Testis (tissue), 3 donors: ENCODE results near the gene TOMT. TPM values are rescaled to one million over a fixed set of nuclear protein-coding genes. Genes with fewer than 3 reads are reported as not detected.
"Not testable (repeated sequence)": the region's sequence is repeated elsewhere in the genome, so short reads cannot be mapped to it uniquely, and the experiment has no call there.

ENCODE experiments used
- DNase-seq: peaks from one replicate; pipeline ENCODE4 v3.0.0-alpha.2; 2019
- H3K27ac ChIP-seq, 2 donors: fragments of 200-600 bp; sonication (generic); one replicate each; pipeline ENCODE4 v1.5.1; 2019
- H3K27me3 ChIP-seq: fragments of 200-600 bp; sonication (generic); one replicate; pipeline ENCODE4 v1.5.1; 2019
- H3K36me3 ChIP-seq: fragments of 200-600 bp; sonication (generic); one replicate; pipeline ENCODE4 v1.5.1; 2017; ENCODE audit warnings: low read depth; ENCODE audit errors: missing control alignments
- H3K4me1 ChIP-seq: fragments of 200-600 bp; sonication (generic); one replicate; pipeline ENCODE4 v1.5.1; 2019
- H3K4me3 ChIP-seq, 2 donors: fragments of 200-600 bp; sonication (generic); one replicate each; pipeline ENCODE4 v1.5.1; 2017 to 2019
- H3K9me3 ChIP-seq: fragments of 200-600 bp; sonication (generic); one replicate; pipeline ENCODE4 v1.5.1; 2017
- POLR2A ChIP-seq: fragments of 450-650 bp; IDR thresholded peaks from one replicate; pipeline ENCODE4 v1.6.1; 2017; ENCODE audit warnings: antibody characterized with exemption, mild to moderate bottlenecking, moderate library complexity
- whole genome bisulfite sequencing, 2 donors: methylation state at CpG; one replicate each; pipeline ENCODE4 v1.1.5; 2018; 5-methylcytosine and 5-hydroxymethylcytosine counted together
- intact Hi-C: fragments of 100-400 bp; cut with DNase I; formaldehyde crosslinking; loops from one replicate; pipeline ENCODE4 v1.15.1; 2023; ENCODE audit warnings: low total_unique reads
- microRNA-seq, 2 donors: library from miRNA; unstranded; fragments of <30 nt; microRNA quantifications; one replicate each; pipeline ENCODE4, GENCODE V29; 2016; ENCODE audit warnings: borderline number of aligned reads in 2 of 2, borderline replicate concordance in 1 of 2
- polyA plus RNA-seq: library from polyadenylated mRNA; stranded (reverse); fragments of 350-450 nt; fragmentation: Illumina TruSeq; extraction: RNeasy Lipid Tissue Mini Kit (QIAGEN cat#74804); gene quantifications from one replicate; pipeline ENCODE4 v1.2.3, GENCODE V29; 2014; ENCODE audit warnings: low read depth, low replicate concordance; ENCODE audit not compliant: insufficient read depth
- small RNA-seq, 2 donors: library from RNA; depleted of rRNA; stranded (forward); fragments of <200 nt; gene quantifications; one replicate each; pipeline ENCODE3, GENCODE V24; 2016
- total RNA-seq, 2 donors: library from RNA; depleted of rRNA; stranded (reverse); fragments of >200 nt; gene quantifications; one replicate each; pipeline ENCODE4 v1.2.3, GENCODE V29; 2016
- TF ChIP-seq, protein P1 (sequence below), 3 experiments: fragments of 450-650 bp in 2 of 3; fragments of 200-600 bp in 1 of 3; sonication (generic) in 1 of 3; IDR thresholded peaks; one replicate each; pipeline ENCODE4 v1.5.1; 2016 to 2019; ENCODE audit warnings: antibody characterized with exemption in 3 of 3, mild to moderate bottlenecking in 2 of 3, moderate library complexity in 1 of 3

The TOMT gene
- total and polyA plus RNA-seq, 3 donors from 2014 or later, result 0.43 TPM; not detected in 2

DNA sequence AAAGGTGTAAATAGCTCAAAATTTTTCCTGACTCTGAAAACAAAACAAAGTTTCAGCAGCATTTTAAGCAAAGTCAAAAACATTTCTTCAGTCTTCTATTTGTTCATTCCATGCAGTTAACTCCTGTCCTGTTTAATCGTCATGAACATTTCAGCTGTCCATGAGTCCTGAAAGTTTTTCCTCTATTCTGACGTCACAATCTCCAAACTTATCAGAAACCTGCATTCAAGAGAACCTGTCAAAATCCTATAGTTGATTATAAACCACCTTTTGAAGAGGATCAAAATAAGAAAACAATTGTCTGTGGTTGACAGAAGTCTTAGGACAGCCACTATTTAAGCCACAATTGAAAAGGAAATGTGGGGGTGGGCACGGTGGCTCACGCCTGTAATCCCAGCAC lies 45.2 kb downstream of the TOMT start:
- no peak for DNase-seq
- Histone ChIP-seq H3K27ac (no peak overlapping the region), H3K4me1 (no peaks in the 10 kb centered on the region), H3K9me3 (no peaks in the 10 kb centered on the region), H3K4me3 (no peak overlapping the region), H3K36me3 (no peaks in the 10 kb centered on the region), H3K27me3 (no peaks in the 10 kb centered on the region)
- 82 to 84% methylated on average over 4 of the region's 4 CpGs for WGBS, 2 donors
- TF ChIP-seq POLR2A, result no peak
- intact Hi-C loops, result no loop called here

DNA sequence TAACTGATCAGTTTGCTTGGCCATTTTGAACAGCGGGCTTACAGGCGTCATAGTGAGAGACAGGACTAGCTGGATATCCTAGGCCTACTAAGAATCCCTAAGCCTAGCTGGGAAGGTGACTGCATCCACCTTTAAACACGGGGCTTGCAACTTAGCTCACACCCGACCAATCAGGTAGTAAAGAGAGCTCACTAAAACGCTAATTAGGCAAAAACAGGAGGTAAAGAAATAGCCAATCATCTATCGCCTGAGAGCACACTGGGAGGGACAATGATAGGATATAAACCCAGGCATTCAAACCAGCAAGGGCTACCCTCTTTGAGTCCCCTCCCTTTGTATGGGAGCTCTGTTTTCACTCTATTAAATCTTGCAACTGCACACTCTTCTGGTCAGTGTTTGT lies 48.1 kb downstream of the TOMT start:
- DNase-seq, H3K27me3 ChIP-seq, intact Hi-C loops, H3K36me3 ChIP-seq, H3K9me3 ChIP-seq, H3K27ac ChIP-seq, H3K4me3 ChIP-seq, H3K4me1 ChIP-seq: not testable (repeated sequence)
- 69 to 83% methylated on average over 6 of the region's 6 CpGs for WGBS, 2 donors

DNA sequence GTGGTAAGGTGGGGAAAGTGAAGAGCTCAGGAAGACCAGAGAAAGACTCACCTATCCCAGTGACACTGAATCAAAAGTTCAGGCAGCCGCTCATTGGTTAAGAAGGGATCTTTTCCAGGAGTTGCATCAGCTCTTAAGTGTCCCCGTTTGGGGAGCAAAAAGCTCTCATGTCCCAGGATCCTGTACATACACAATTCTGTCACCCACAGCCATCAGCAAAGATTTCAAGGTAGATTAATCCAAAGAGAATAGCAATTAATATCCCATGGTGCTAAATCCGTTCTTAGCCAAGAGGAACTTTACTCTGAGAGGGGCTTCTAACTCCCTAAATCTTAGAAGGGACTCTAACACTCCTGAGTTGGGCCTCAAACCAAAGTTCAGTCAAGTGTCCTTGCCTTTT lies 49.1 kb downstream of the TOMT start:
- no peak overlapping the region for H3K27ac ChIP-seq
- H3K4me3 ChIP-seq, result no peak overlapping the region
- H3K9me3 ChIP-seq, result no peaks in the 10 kb centered on the region
- no peak for DNase-seq
- WGBS, 2 donors, result 88 to 91% methylated on average over 3 of the region's 3 CpGs
- H3K27me3 ChIP-seq, result no peaks in the 10 kb centered on the region
- no peaks in the 10 kb centered on the region for H3K36me3 ChIP-seq
- no peaks in the 10 kb centered on the region for H3K4me1 ChIP-seq
- TF ChIP-seq, protein P1, sequence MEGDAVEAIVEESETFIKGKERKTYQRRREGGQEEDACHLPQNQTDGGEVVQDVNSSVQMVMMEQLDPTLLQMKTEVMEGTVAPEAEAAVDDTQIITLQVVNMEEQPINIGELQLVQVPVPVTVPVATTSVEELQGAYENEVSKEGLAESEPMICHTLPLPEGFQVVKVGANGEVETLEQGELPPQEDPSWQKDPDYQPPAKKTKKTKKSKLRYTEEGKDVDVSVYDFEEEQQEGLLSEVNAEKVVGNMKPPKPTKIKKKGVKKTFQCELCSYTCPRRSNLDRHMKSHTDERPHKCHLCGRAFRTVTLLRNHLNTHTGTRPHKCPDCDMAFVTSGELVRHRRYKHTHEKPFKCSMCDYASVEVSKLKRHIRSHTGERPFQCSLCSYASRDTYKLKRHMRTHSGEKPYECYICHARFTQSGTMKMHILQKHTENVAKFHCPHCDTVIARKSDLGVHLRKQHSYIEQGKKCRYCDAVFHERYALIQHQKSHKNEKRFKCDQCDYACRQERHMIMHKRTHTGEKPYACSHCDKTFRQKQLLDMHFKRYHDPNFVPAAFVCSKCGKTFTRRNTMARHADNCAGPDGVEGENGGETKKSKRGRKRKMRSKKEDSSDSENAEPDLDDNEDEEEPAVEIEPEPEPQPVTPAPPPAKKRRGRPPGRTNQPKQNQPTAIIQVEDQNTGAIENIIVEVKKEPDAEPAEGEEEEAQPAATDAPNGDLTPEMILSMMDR (IDR thresholded peaks at IDR 0.05), result no peak
- TF ChIP-seq POLR2A, result no peak
- intact Hi-C loops, result no loop called here

DNA sequence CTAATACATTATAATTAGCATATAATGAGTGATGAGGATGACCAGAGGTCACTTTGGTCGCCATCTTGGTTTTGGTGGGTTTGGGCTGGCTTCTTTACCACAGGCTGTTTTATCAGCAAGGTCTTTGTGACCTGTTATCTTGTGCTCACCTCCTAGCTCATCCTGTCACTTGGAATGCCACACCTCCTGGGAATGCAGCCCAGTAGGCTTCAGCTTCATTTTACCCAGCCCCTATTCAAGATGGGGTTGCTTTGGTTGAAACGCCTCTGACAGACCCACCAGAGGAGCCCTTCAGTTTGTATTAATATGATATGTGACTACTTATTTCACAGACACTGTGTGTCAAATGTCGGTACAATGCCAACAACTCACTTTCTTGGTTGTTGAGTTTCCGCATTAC lies 50.0 kb downstream of the TOMT start:
- 90 to 95% methylated on average over 4 of the region's 4 CpGs for WGBS, 2 donors
- TF ChIP-seq POLR2A, result no peak
- TF ChIP-seq, protein P1 (IDR thresholded peaks at IDR 0.05), result no peak
- Histone ChIP-seq H3K4me3 (no peak overlapping the region), H3K27ac (no peak overlapping the region), H3K9me3 (no peaks in the 10 kb centered on the region), H3K4me1 (no peaks in the 10 kb centered on the region), H3K36me3 (no peaks in the 10 kb centered on the region), H3K27me3 (no peaks in the 10 kb centered on the region)
- DNase-seq, result no peak
- intact Hi-C loops, result no loop called here

DNA sequence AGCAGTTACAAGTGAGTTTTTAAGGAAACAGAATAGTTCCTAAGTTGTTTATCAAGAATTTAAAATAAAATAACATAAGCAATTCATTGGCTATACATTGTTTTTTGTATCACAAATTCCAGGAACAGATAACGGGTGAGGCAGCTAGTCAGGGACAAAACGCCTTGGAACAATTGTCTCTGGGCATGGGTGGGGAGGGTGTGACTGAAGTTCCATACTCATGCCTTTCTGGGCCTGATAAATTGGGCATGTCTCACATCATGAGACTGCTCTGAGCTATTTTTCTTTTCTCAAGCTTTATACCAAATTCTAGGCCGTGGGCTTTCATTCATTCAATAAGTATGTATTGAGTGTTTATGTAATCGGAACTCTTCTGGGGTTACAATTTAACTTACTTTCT lies 51.4 kb downstream of the TOMT start:
- H3K4me3 ChIP-seq, result no peak overlapping the region
- no peak for DNase-seq
- no peaks in the 10 kb centered on the region for H3K36me3 ChIP-seq
- no peaks in the 10 kb centered on the region for H3K9me3 ChIP-seq
- H3K27me3 ChIP-seq, result no peaks in the 10 kb centered on the region
- TF ChIP-seq POLR2A, result no peak
- TF ChIP-seq, protein P1 (IDR thresholded peaks at IDR 0.05), result no peak
- intact Hi-C loops, result no loop called here
- no peaks in the 10 kb centered on the region for H3K4me1 ChIP-seq
- no peak overlapping the region for H3K27ac ChIP-seq
- 84 to 87% methylated on average over 4 of the region's 4 CpGs for WGBS, 2 donors

Small RNA genes lying within 50 kb of the gene (microRNA-seq; reads per million reads assigned to microRNA genes)
- gene MIR3165, result 0 reads per million in 2 donors

Small RNA genes lying within 50 kb of the gene (small RNA-seq; reads per million reads assigned to genes)
- gene MIR3165, result 0 reads per million in 2 donors

Other genes starting within 250 kb of the TOMT start
- not detected for gene DEFB131B, start 227.5 kb upstream of the TOMT start, total RNA-seq
- gene DEFB131B, start 227.5 kb upstream of the TOMT start, polyA plus RNA-seq, result not detected
- 10 to 100 TPM in 1 of 2 donors, 1 to 10 TPM in 1; 9.0 to 14.5 TPM for gene XNDC1N, start 177.3 kb upstream of the TOMT start, total RNA-seq
- gene XNDC1N, start 177.3 kb upstream of the TOMT start, polyA plus RNA-seq, result 5.0 TPM
- gene RNF121, start 176.9 kb upstream of the TOMT start, total RNA-seq, result 10 to 100 TPM; 51.7 to 72.5 TPM
- gene RNF121, start 176.9 kb upstream of the TOMT start, polyA plus RNA-seq, result 54.4 TPM
- gene IL18BP, start 107.0 kb upstream of the TOMT start, total RNA-seq, result 10 to 100 TPM; 13.5 to 16.8 TPM
- gene IL18BP, start 107.0 kb upstream of the TOMT start, polyA plus RNA-seq, result 11.7 TPM
- 100 to 1,000 TPM; 452 to 470 TPM for gene NUMA1, start 25.4 kb upstream of the TOMT start, total RNA-seq
- 186 TPM for gene NUMA1, start 25.4 kb upstream of the TOMT start, polyA plus RNA-seq
- gene LRRC51, start 25.1 kb upstream of the TOMT start, total RNA-seq, result 10 to 100 TPM; 50.8 to 84.6 TPM
- gene LRRC51, start 25.1 kb upstream of the TOMT start, polyA plus RNA-seq, result 200 TPM
- gene LAMTOR1, start 2.6 kb upstream of the TOMT start, total RNA-seq, result 100 to 1,000 TPM in 1 of 2 donors, 10 to 100 TPM in 1; 89.0 to 107 TPM
- 86.9 TPM for gene LAMTOR1, start 2.6 kb upstream of the TOMT start, polyA plus RNA-seq
- 10 to 100 TPM; 61.9 to 66.1 TPM for gene ANAPC15, start 6.8 kb downstream of the TOMT start, total RNA-seq
- 103 TPM for gene ANAPC15, start 6.8 kb downstream of the TOMT start, polyA plus RNA-seq
- gene FOLR3, start 29.8 kb downstream of the TOMT start, total RNA-seq, result under 1 TPM in 1 of 2 donors, not detected in 1; 0.55 TPM
- gene FOLR3, start 29.8 kb downstream of the TOMT start, polyA plus RNA-seq, result 0.79 TPM
- 1 to 10 TPM in 1 of 2 donors, not detected in 1; 1.2 TPM for gene FOLR1, start 86.2 kb downstream of the TOMT start, total RNA-seq
- 3.7 TPM for gene FOLR1, start 86.2 kb downstream of the TOMT start, polyA plus RNA-seq
- gene FOLR2, start 110.9 kb downstream of the TOMT start, total RNA-seq, result 1 to 10 TPM; 1.3 to 8.7 TPM
- gene FOLR2, start 110.9 kb downstream of the TOMT start, polyA plus RNA-seq, result 37.3 TPM
- 100 to 1,000 TPM; 120 to 132 TPM for gene INPPL1, start 118.8 kb downstream of the TOMT start, total RNA-seq
- gene INPPL1, start 118.8 kb downstream of the TOMT start, polyA plus RNA-seq, result 48.1 TPM
- 1 to 10 TPM; 1.3 to 2.0 TPM for gene PHOX2A, start 138.3 kb downstream of the TOMT start, total RNA-seq
- gene PHOX2A, start 138.3 kb downstream of the TOMT start, polyA plus RNA-seq, result 1.6 TPM